OCI-LY7 (cell line): ENCODE measurements around the gene SNAPC2. TPM values are rescaled to one million over a fixed set of nuclear protein-coding genes. Genes with fewer than 3 reads are reported as not detected.

Experiments
- BruUV-seq: library from RNA; stranded (reverse); fragments of 400-500 nt; replicated peaks from 2 replicates; lab custom pipeline; 2021; lab: Mats Ljungman, UMichigan
- CTCF ChIA-PET: fragments of 300-600 bp; sonication (Branson Sonifier 250); formaldehyde crosslinking; loops from one replicate; lab custom pipeline; 2022; ENCODE audit warnings: antibody characterized with exemption; ENCODE audit not compliant: unreplicated experiment; lab: Charles Lee
- POLR2A ChIA-PET: fragments of 300-600 bp; sonication (Branson Sonifier 250); formaldehyde crosslinking; loops from one replicate; lab custom pipeline; 2022; ENCODE audit warnings: antibody characterized with exemption; lab: Charles Lee
- DNase-seq: peaks from one replicate; pipeline ENCODE4 v3.0.0-alpha.2; 2015; ENCODE audit warnings: low spot score
- H2AFZ ChIP-seq: fragments of 200-600 bp; sonication (generic), shearing (Covaris generic); 2 replicates; pipeline ENCODE4 v1.6.1; 2014; ENCODE audit warnings: mild to moderate bottlenecking, antibody characterized with exemption, low read length, moderate library complexity
- H3K27ac ChIP-seq: fragments of 200-600 bp; sonication (generic); 2 replicates; pipeline ENCODE4 v1.5.1; 2014; ENCODE audit warnings: mixed run types, low read depth, mild to moderate bottlenecking, moderate library complexity, low read length, inconsistent platforms; ENCODE audit not compliant: poor library complexity, severe bottlenecking
- H3K36me3 ChIP-seq: fragments of 200-600 bp; sonication (generic); 2 replicates; pipeline ENCODE4 v1.6.1; 2014; ENCODE audit warnings: mild to moderate bottlenecking, antibody characterized with exemption, low read length, moderate library complexity, mixed read lengths; ENCODE audit not compliant: insufficient read depth
- H3K4me1 ChIP-seq: fragments of 200-600 bp; sonication (generic); 2 replicates; pipeline ENCODE4 v1.5.1; 2014; ENCODE audit warnings: mild to moderate bottlenecking, low read length; ENCODE audit not compliant: insufficient read depth, poor library complexity, severe bottlenecking
- H3K4me2 ChIP-seq: fragments of 200-600 bp; sonication (generic); 2 replicates; pipeline ENCODE4 v1.6.1; 2014; ENCODE audit warnings: mild to moderate bottlenecking, low read length
- H3K4me3 ChIP-seq: fragments of 200-600 bp; sonication (generic); 2 replicates; pipeline ENCODE4 v1.5.1; 2014; ENCODE audit warnings: mild to moderate bottlenecking, low read depth, low read length; ENCODE audit not compliant: poor library complexity, severe bottlenecking
- H3K79me2 ChIP-seq: fragments of 200-600 bp; sonication (generic); 2 replicates; pipeline ENCODE4 v1.6.1; 2016; ENCODE audit warnings: low read depth, mild to moderate bottlenecking, low read length, moderate library complexity, mixed read lengths; ENCODE audit not compliant: insufficient read depth
- H3K9me2 ChIP-seq: fragments of 200-600 bp; sonication (generic); 2 replicates; pipeline ENCODE4 v1.6.1; 2016; ENCODE audit warnings: mild to moderate bottlenecking, low read length, mixed read lengths; ENCODE audit not compliant: insufficient read depth
- H3K9me3 ChIP-seq: fragments of 200-600 bp; sonication (generic); 2 replicates; pipeline ENCODE4 v1.6.1; 2014; ENCODE audit warnings: mild to moderate bottlenecking, mixed run types, low read length, mixed read lengths
- H4K20me1 ChIP-seq: fragments of 200-600 bp; sonication (generic); 2 replicates; pipeline ENCODE4 v1.6.1; 2014; ENCODE audit warnings: mild to moderate bottlenecking, antibody characterized with exemption, low read length, moderate library complexity, mixed read lengths; ENCODE audit not compliant: insufficient read depth
- CTCF ChIP-seq: fragments of 200-600 bp; sonication (generic); conservative IDR thresholded peaks from 2 replicates; pipeline ENCODE4 v1.5.1; 2014; ENCODE audit warnings: mild to moderate bottlenecking, antibody characterized with exemption, low read length, moderate library complexity, mixed read lengths
- EZH2phosphoT487 ChIP-seq: fragments of 200-600 bp; sonication (generic); IDR thresholded peaks from 2 replicates; pipeline ENCODE4 v1.6.1; 2018; ENCODE audit warnings: low read depth, borderline replicate concordance, mild to moderate bottlenecking, mixed run types, antibody characterized with exemption, low read length, moderate library complexity, mixed read lengths
- intact Hi-C: fragments of 100-400 bp; cut with micrococcal nuclease; formaldehyde crosslinking; loops from one replicate; pipeline ENCODE4 v1.10.0; 2022; ENCODE audit not compliant: unreplicated experiment
- total RNA-seq, 2 experiments: library from RNA; depleted of rRNA in 1 of 2; stranded (reverse); fragments of >200 nt in 1 of 2; shearing (Covaris generic) in 1 of 2; gene quantifications; 2 replicates each; pipeline ENCODE4 v1.2.3, GENCODE V29; 2014 to 2022

The SNAPC2 gene
- total RNA-seq, 2 experiments from 2014 or later: 4.9 to 8.2 TPM

- Histone ChIP-seq H3K4me1 (peaks cover 19% of the 10 kb centered on the region), H3K4me2 (peak overlapping the region; percentile 100), H3K36me3 (peaks cover 13% of the 10 kb centered on the region; the same call in 1 of the 2 replicates), H3K79me2 (peaks cover 22% of the 10 kb centered on the region), H3K9me2 (no peaks in the 10 kb centered on the region), H3K4me3 (peak overlapping the region; percentile 74), H3K27ac (peak overlapping the region; percentile 6), H3K9me3 (no peaks in the 10 kb centered on the region), H2AFZ (peak overlapping the region; percentile 75; the same call in 1 of the 2 replicates), H4K20me1 (0 out of 2 replicates have a peak, but pooled peaks cover 9% of the 10 kb centered on the region)
- DNase-seq: no peak
- ChIA-PET CTCF (no interaction called here), POLR2A (interaction anchor here (0.8 kb wide), 1 partner anchor 10 kb away, joined by 3 read pairs; no protein-coding TSS in a partner anchor)
- TF ChIP-seq CTCF: no peak
- no peak for TF ChIP-seq EZH2phosphoT487
- intact Hi-C loops: no loop called here
- BruUV-seq: TSS peak; percentile 82
These were observed 17.3 kb upstream of the SNAPC2 start for GRCh38 chr19:7902796-7903243.

GRCh38 chr19:7903244-7904073 is 16.7 kb upstream of the SNAPC2 start, which contains the start of gene MAP2K7:
TSS of gene MAP2K7 (plus strand) at chr19:7903877. CDS start at chr19:7903945, 68 bp downstream.
- BruUV-seq: no TSS peak
- 0 out of 2 replicates have a peak, but pooled peaks cover 9% of the 10 kb centered on the region for H4K20me1 ChIP-seq
- peak; percentile 99 for DNase-seq
- ChIA-PET POLR2A (interaction anchor here (0.7 to 0.8 kb wide), 2 partner anchors 11 to 298 kb away, joined by 3 read pairs; no protein-coding TSS in a partner anchor), CTCF (interaction anchor here (0.5 to 1.2 kb wide), 3 partner anchors 17 to 325 kb away, joined by 3 read pairs; no protein-coding TSS in a partner anchor)
- peak within 1 kb of the TSS; percentile 96 for H3K4me3 ChIP-seq
- peaks cover 13% of the 10 kb centered on the region; the same call in 1 of the 2 replicates for H3K36me3 ChIP-seq
- H3K9me2 ChIP-seq: no peaks in the 10 kb centered on the region
- H2AFZ ChIP-seq: peak within 1 kb of the TSS; percentile 75; the same call in 1 of the 2 replicates
- intact Hi-C loops: no loop called here
- H3K4me1 ChIP-seq: peaks cover 19% of the 10 kb centered on the region
- TF ChIP-seq CTCF (peak; percentile 81), EZH2phosphoT487 (no peak)
- H3K9me3 ChIP-seq: no peaks in the 10 kb centered on the region
- H3K27ac ChIP-seq: peak within 1 kb of the TSS; percentile 18
- peak within 1 kb of the TSS; percentile 100 for H3K4me2 ChIP-seq
- peaks cover 22% of the 10 kb centered on the region for H3K79me2 ChIP-seq
